SK-MEL-5 (cell line): ENCODE data around the gene ZNF692. TPM values are rescaled to one million over a fixed set of nuclear protein-coding genes. Genes with fewer than 3 reads are reported as not detected.
"Not testable (repeated sequence)": the region's sequence is repeated elsewhere in the genome, so short reads cannot be mapped to it uniquely, and the experiment has no call there.

Source experiments
- DNase-seq: peaks from one replicate; pipeline ENCODE4 v3.0.0-alpha.2; 2016; ENCODE audit warnings: low read depth, low spot score
- in situ Hi-C: cut with HindIII; loops from 2 replicates; pipeline ENCODE4 v1.10.0; 2016; ENCODE audit warnings: low sequenced_read_pairs, high pct_unique_total_duplicates, low pct_unique_long_range_greater_than_20kb
- small RNA-seq, 2 experiments: library from RNA; depleted of rRNA; stranded (forward); fragments of <200 nt; gene quantifications; one replicate each; pipeline ENCODE3, GENCODE V24; 2014
- total RNA-seq: library from RNA; depleted of rRNA; stranded (reverse); fragments of >200 nt; shearing (Covaris generic); gene quantifications from 2 replicates; pipeline ENCODE4 v1.2.3, GENCODE V29; 2014; rRNA removed

The ZNF692 gene
- total RNA-seq, 1 experiment from 2014 or later, result 18.7 TPM

- DNase-seq, result no peak
- in situ Hi-C loops, result no loop called here
Measured at GRCh38 chr1:248804771-248805681, 53.9 kb downstream of the ZNF692 start.

GRCh38 chr1:248803501-248803900 is 55.4 kb downstream of the ZNF692 start:
- in situ Hi-C loops, result not testable (repeated sequence)

GRCh38 chr1:248802454-248802853 is 56.4 kb downstream of the ZNF692 start:
- no peak for DNase-seq
- in situ Hi-C loops, result no loop called here

More at GRCh38 chr1:248803501-248803900, 55.4 kb downstream of the ZNF692 start:
- not testable (repeated sequence) for DNase-seq

- in situ Hi-C loops, result no loop called here
- DNase-seq, result no peak
Measured at GRCh38 chr1:248800459-248800858, 58.4 kb downstream of the ZNF692 start.

Small RNA genes within 50 kb of the gene (small RNA-seq; reads per million reads assigned to genes)
- 0 reads per million in 2 experiments for gene MIR3124

Other genes starting within 250 kb of the ZNF692 start
- gene OR2T11, start 224.0 kb downstream of the ZNF692 start, total RNA-seq, result not detected in 2 replicates
- not detected in 2 replicates for gene OR2T35, start 213.8 kb downstream of the ZNF692 start, total RNA-seq
- gene OR2T27, start 203.6 kb downstream of the ZNF692 start, total RNA-seq, result not detected in 2 replicates
- gene OR14I1, start 156.3 kb downstream of the ZNF692 start, total RNA-seq, result not detected in 2 replicates
- gene LYPD8, start 103.3 kb downstream of the ZNF692 start, total RNA-seq, result 2.3 and 2.4 TPM in 2 replicates
- 14.9 and 15.2 TPM in 2 replicates for gene SH3BP5L, start 33.2 kb downstream of the ZNF692 start, total RNA-seq
- gene ZNF672, start 20.9 kb downstream of the ZNF692 start, total RNA-seq, result 25.4 and 29.8 TPM in 2 replicates
- 6.6 and 9.1 TPM in 2 replicates for gene PGBD2, start 47.1 kb upstream of the ZNF692 start, total RNA-seq